Skin epidermis (tissue), 12 donors: ENCODE results near the gene OSBP2.
A peak's percentile ranks its signal among the peaks of the same experiment; 100 is the strongest.

ENCODE experiments used
- H3K27ac ChIP-seq, 21 experiments: fragments of 200-600 bp; sonication (generic) in 11 of 21; one replicate each; pipeline ENCODE4 v1.5.0; 2020; ENCODE audit warnings: mild to moderate bottlenecking in 3 of 21, inconsistent platforms in 2 of 21, moderate library complexity in 2 of 21
- H3K4me3 ChIP-seq, 7 experiments: fragments of 200-600 bp; sonication (generic) in 2 of 7; one replicate each; pipeline ENCODE4 v1.5.0; 2020; ENCODE audit warnings: inconsistent platforms in 2 of 7, mild to moderate bottlenecking in 2 of 7, moderate library complexity in 1 of 7

Gene OSBP2

GRCh38 chr22:30828187-30829155 is 133.8 kb downstream of the OSBP2 start:
- peak overlapping the region in 3 of 21 experiments; percentile 8 to 72 (median 47) for H3K27ac ChIP-seq
- no peak overlapping the region for H3K4me3 ChIP-seq

GRCh38 chr22:30829901-30830550 is 135.4 kb downstream of the OSBP2 start:
- H3K4me3 ChIP-seq: no peak overlapping the region
- H3K27ac ChIP-seq: peak overlapping the region in 19 of 21 experiments; percentile 40 to 86 (median 73)

- Histone ChIP-seq H3K4me3 (no peak overlapping the region), H3K27ac (peak overlapping the region in 17 of 21 experiments; percentile 29 to 86 (median 71))
These were observed 136.2 kb downstream of the OSBP2 start for GRCh38 chr22:30830907-30831306.

- H3K4me3 ChIP-seq: no peak overlapping the region
- peak overlapping the region in 2 of 21 experiments; percentile 56 to 76 for H3K27ac ChIP-seq
These were observed 137.8 kb downstream of the OSBP2 start for GRCh38 chr22:30832407-30832987.

- Histone ChIP-seq H3K27ac (no peak overlapping the region), H3K4me3 (no peak overlapping the region)
These were observed 138.6 kb downstream of the OSBP2 start for GRCh38 chr22:30833322-30833721.

- Histone ChIP-seq H3K27ac (peak overlapping the region in 19 of 21 experiments; percentile 44 to 89 (median 77)), H3K4me3 (no peak overlapping the region)
These were observed 142.9 kb downstream of the OSBP2 start for GRCh38 chr22:30837531-30837930.

- Histone ChIP-seq H3K4me3 (no peak overlapping the region), H3K27ac (peak overlapping the region in 13 of 21 experiments; percentile 1 to 89 (median 49))
These were observed 143.4 kb downstream of the OSBP2 start for GRCh38 chr22:30838111-30838510.

- Histone ChIP-seq H3K27ac (peak overlapping the region in 18 of 21 experiments; percentile 5 to 80 (median 61)), H3K4me3 (no peak overlapping the region)
These were observed 146.6 kb downstream of the OSBP2 start for GRCh38 chr22:30841273-30841672.

GRCh38 chr22:30843245-30843644 is 148.6 kb downstream of the OSBP2 start:
- no peak overlapping the region for H3K4me3 ChIP-seq
- H3K27ac ChIP-seq: no peak overlapping the region

GRCh38 chr22:30847583-30847982 is 152.9 kb downstream of the OSBP2 start:
- no peak overlapping the region for H3K27ac ChIP-seq

GRCh38 chr22:30855266-30855665 is 160.6 kb downstream of the OSBP2 start:
- H3K27ac ChIP-seq: no peak overlapping the region
- no peak overlapping the region for H3K4me3 ChIP-seq

More at GRCh38 chr22:30847583-30847982, 152.9 kb downstream of the OSBP2 start:
- no peak overlapping the region for H3K4me3 ChIP-seq

- Histone ChIP-seq H3K27ac (no peak overlapping the region), H3K4me3 (no peak overlapping the region)
These were observed 161.2 kb downstream of the OSBP2 start for GRCh38 chr22:30855677-30856518.

- Histone ChIP-seq H3K4me3 (no peak overlapping the region), H3K27ac (no peak overlapping the region)
These were observed 162.2 kb downstream of the OSBP2 start for GRCh38 chr22:30856741-30857502.

GRCh38 chr22:30857791-30858190 is 163.1 kb downstream of the OSBP2 start:
- Histone ChIP-seq H3K27ac (no peak overlapping the region), H3K4me3 (no peak overlapping the region)

- Histone ChIP-seq H3K4me3 (no peak overlapping the region), H3K27ac (no peak overlapping the region)
These were observed 164.5 kb downstream of the OSBP2 start for GRCh38 chr22:30858976-30859713.

- Histone ChIP-seq H3K4me3 (no peak overlapping the region), H3K27ac (no peak overlapping the region)
These were observed 165.0 kb downstream of the OSBP2 start for GRCh38 chr22:30859714-30860095.

- H3K27ac ChIP-seq: no peak overlapping the region
These were observed 165.8 kb downstream of the OSBP2 start for GRCh38 chr22:30860176-30861105.

More at GRCh38 chr22:30860176-30861105, 165.8 kb downstream of the OSBP2 start:
- no peak overlapping the region for H3K4me3 ChIP-seq
